ENCODE data around the gene FN1.

The FN1 gene

DNA sequence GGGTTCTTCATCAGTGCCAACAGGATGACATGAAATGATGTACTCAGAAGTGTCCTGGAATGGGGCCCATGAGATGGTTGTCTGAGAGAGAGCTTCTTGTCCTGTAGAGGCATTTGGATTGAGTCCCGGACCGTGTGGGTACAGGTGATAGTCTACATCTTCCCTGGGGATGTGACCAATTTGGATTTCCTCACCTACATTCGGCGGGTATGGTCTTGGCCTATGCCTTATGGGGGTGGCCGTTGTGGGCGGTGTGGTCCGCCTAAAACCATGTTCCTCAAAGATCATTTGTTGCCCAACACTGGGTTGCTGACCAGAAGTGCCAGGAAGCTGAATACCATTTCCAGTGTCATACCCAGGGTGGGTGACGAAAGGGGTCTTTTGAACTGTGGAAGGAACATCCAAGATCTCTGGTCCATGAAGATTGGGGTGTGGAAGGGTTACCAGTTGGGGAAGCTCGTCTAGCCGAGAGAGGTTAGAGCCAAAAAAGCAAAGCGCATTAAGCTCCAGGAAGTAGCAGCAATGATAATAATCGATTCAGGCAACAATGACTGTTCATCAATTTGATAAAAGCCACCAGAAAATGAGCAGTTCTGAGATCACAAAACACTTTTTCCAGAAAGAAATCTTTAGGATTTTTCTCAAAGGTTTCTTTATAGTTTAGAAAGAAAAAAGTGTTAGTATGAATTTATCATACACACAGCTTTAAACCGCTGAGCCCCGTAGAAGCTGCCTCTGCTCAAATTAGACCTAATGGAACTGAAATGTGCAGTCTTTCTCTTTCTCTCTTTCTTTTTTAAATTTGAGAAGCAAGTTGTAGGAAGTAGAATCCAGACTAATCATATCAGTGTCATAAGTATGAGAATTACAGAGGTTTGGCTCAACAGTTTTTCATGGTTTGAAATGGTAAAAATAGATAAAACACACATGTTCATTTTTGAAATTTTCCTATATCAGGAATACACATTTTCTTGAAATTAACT is 63.7 kb downstream of the FN1 start:
- no peak overlapping the region for H3K27ac ChIP-seq
- TF ChIP-seq CTCF (conservative IDR thresholded peaks at IDR 0.05), result no peak
- TF ChIP-seq ZFX (IDR thresholded peaks at IDR 0.05), result no peak

GRCh38 chr2:215370112-215370965 is 65.5 kb downstream of the FN1 start:
- TF ChIP-seq CTCF (conservative IDR thresholded peaks at IDR 0.05), result no peak
- no peak for TF ChIP-seq ZFX (IDR thresholded peaks at IDR 0.05)
- H3K27ac ChIP-seq, result no peak overlapping the region

GRCh38 chr2:215369181-215369760 is 66.6 kb downstream of the FN1 start:
- no peak overlapping the region for H3K27ac ChIP-seq
- TF ChIP-seq ZFX (IDR thresholded peaks at IDR 0.05) (no peak), CTCF (conservative IDR thresholded peaks at IDR 0.05) (no peak)

GRCh38 chr2:215368493-215368809 is 67.4 kb downstream of the FN1 start:
- no peak overlapping the region for H3K27ac ChIP-seq
- TF ChIP-seq ZFX (IDR thresholded peaks at IDR 0.05), result no peak

- H3K27ac ChIP-seq, result no peak overlapping the region
These were observed 68.0 kb downstream of the FN1 start for GRCh38 chr2:215367662-215368492.

DNA sequence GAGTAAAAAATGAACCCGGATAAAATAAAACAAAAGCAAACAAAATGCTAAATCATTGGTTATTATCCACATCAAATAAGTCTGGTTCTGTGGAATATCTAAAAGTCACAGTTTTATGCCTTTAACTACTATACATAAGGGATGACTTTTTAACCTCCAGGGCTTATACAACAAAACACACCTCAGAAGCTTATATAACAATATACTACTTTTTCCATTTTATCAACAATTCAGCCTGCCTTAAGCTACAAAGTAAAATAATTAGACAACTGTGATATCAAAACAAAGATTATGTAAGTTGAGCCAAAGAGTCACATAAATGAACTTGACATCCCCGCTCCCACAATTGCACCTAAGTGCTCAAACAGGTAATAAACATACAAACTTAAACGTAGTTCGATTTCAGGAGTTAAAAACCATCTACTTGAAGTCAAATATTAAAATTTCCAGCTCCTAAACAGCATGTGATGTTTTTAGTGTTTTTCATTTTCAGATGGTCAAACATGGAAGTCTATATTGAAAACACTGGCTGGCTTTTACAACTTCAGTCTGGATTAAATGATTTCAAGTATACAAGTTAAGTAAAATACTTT is 69.3 kb downstream of the FN1 start:
- TF ChIP-seq CTCF (conservative IDR thresholded peaks at IDR 0.05) (no peak), ZFX (IDR thresholded peaks at IDR 0.05) (no peak)
- no peak overlapping the region for H3K27ac ChIP-seq

More at GRCh38 chr2:215367662-215368492, 68.0 kb downstream of the FN1 start:
- no peak for TF ChIP-seq ZFX (IDR thresholded peaks at IDR 0.05)
- no peak for TF ChIP-seq CTCF (conservative IDR thresholded peaks at IDR 0.05)

All from C4-2B (cell line).